NCI-H2107 treated with DMSO at 0.1 percent for 48 hours (cell line): ENCODE measurements around the gene MYL2.
A peak's percentile ranks its signal among the peaks of the same experiment; 100 is the strongest.
"Not testable (repeated sequence)": the region's sequence is repeated elsewhere in the genome, so short reads cannot be mapped to it uniquely, and the experiment has no call there.

Experiments used
- DNase-seq: peaks from one replicate; lab custom pipeline; 2025; ENCODE audit not compliant: unreplicated experiment; lab: John Stamatoyannopoulos, UW

The MYL2 gene

DNA sequence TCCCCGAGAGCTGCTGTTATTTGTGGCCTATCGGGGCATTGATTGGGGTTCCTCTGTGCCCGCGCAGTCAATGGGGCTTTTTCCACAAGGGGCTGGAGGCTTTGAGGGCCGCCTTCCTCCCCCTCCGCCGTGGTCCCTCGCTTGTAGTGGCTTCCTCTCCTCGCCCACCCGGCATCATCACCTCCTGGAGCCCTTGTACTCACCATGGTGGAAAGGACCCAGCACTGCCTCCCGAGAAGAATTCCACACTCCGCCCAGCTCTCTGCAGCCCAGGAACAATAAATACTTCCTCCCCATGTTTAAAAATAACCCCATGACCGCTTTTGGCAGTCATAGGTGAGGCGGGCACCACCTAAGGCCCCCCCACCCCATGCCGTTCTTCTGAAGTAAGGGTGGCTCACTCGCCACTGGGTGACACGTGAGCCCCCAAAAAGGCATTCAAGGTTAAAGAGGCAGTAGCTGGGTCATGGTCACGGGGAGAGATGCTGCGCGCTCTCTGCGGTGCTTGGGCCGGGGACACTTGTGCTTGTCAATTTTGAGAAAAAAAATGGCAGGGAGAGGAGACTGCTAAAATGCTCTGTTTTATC is at the start of gene MYL2:
Gene MYL2, minus strand, starts transcription at position 256 of the 587 bp plus-strand sequence. Its CDS starts 50 bp downstream, at position 206.
- no peak for DNase-seq

- DNase-seq: no peak
Measured at GRCh38 chr12:110966081-110966760, 45.8 kb upstream of the MYL2 start.

- DNase-seq: no peak
Measured at GRCh38 chr12:110965574-110965973, 45.2 kb upstream of the MYL2 start.

GRCh38 chr12:110960795-110961194 is 40.4 kb upstream of the MYL2 start:
- DNase-seq: no peak

- DNase-seq: no peak
Measured at GRCh38 chr12:110957652-110958051, 37.3 kb upstream of the MYL2 start.

DNA sequence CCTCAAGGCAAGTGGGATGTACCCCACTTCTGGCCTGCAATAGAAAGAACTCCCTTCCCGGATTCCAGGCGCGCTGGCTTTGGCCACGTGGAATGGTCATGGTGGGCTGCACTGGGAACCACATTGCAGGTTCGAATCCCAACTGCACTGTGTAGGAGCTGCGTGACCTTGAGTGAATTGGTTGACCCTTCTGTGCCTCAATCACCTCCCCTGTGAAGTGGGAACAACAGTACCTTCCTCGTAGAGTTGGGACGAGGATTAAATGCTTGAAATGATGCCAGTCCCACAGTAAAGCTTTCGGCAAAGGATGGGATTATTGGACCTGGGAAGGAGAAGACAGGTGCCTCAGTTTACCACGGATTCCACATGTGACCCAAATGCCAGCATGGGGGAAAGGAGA is 36.8 kb upstream of the MYL2 start:
- DNase-seq: no peak

- not testable (repeated sequence) for DNase-seq
Measured at GRCh38 chr12:110950867-110951266, 30.5 kb upstream of the MYL2 start.

DNA sequence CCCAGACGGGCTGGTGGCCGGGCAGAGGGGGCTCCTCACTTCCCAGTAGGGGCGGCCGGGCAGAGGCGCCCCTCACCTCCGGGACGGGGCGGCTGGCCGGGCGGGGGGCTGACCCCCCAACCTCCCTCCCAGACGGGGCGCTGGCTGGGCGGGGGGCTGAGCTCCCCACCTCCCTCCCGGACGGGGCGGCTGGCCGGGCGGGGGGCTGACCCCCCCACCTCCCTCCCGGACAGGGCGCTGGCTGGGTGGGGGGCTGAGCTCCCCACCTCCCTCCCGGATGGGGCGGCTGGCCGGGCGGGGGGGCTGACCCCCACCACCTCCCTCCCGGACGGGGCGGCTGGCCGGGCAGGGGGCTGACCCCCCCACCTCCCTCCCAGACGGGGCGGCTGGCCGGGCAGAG is 30.1 kb upstream of the MYL2 start:
- DNase-seq: not testable (repeated sequence)

GRCh38 chr12:110948041-110948440 is 27.7 kb upstream of the MYL2 start:
- no peak for DNase-seq

DNA sequence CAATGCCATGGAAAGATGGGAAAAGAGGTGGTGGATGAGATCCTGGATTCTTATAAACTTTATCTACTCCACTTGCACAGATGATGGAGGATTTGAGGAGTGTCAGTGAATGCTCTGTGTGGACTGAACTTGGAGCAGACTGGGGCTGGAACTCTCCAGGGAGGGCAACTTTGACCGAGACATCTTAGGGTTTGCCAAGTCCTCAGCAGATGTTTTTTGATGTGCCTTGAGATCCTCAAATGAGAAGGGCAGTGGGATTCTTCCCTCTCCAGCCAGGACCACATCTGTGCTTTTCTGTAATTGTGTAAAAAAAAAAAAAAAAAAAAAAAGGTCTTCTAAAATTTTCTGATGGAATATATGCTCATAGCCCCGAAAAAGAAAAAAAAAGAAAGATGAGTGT is 23.0 kb upstream of the MYL2 start:
- DNase-seq: no peak

DNA sequence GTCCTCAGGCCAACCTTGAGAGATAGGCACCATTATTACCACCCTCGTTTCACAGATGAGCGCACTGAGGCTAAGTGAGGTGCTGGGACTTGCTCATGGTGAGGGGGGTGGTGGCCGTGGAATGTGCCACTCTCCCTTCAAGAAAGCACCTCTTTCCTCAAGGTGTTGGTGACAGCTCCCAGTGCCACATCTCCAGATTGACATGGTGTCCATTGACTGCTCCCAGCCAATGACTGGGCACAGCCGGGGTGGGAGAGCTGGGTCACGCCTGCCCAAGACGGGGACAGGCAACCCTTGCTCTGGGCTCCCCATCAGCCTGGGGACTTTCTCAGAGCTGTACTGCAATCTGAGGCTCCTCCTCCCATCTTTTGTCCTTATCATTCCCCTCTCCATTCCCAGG is 21.0 kb upstream of the MYL2 start:
- DNase-seq: no peak

- no peak for DNase-seq
Measured at GRCh38 chr12:110940933-110941332, 20.6 kb upstream of the MYL2 start.

GRCh38 chr12:110940296-110940695 is 19.9 kb upstream of the MYL2 start:
- no peak for DNase-seq

- DNase-seq: peak; percentile 30
Measured at GRCh38 chr12:110937104-110937641, 16.8 kb upstream of the MYL2 start.

- no peak for DNase-seq
Measured at GRCh38 chr12:110936367-110937103, 16.2 kb upstream of the MYL2 start.

GRCh38 chr12:110935588-110935987 is 15.2 kb upstream of the MYL2 start:
- DNase-seq: no peak

- DNase-seq: no peak
Measured at GRCh38 chr12:110934093-110934852, 13.9 kb upstream of the MYL2 start.

DNA sequence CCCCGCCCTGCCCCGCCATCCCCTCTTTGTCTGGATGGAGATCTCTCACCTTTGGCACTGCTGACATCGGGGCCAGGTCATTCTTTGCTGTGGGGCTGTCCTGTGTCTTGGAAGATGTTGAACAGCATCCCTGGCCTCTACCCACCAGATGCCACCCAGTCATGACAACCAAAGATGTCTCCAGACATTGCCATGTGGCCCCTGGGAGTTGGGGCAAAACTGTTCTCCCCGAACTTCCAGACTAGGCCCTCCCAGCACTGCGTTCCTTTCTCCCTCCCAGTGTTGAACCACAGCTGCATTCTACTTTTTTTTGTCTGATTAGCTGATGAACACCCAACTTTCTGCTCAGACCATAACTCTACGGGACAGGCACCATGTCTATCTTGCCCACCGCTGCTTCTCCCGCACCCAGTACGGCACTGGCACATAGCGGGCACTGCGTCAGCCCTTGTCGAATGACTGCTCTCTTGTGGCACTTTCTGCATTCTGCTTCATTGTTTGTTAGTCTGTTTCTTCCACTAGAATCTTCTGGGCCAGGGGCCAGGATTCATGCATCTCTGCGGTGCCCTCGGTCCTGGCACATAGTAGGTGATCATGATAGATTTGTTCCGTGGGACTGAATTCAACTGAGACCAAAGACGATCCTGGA is 13.1 kb upstream of the MYL2 start:
- no peak for DNase-seq

DNA sequence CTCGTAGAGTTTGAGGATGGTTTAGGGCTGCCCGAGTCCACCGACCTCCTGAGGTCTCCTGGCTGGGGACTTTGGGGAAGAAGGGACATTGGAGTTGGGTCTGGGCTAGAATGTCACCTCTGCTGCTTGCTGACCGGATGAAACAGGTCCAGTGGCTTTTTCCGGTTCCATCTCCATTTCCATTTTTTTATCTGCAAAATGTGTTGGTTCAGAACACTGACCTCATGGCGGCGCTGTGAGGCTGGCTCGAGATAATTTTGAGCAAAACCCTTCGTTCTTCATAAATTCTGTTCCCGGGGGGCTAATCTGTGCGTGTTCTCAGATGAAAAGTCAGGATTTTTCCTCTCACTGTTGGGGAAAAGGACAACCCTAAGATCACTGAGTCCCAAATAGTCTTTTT is 11.7 kb upstream of the MYL2 start:
- DNase-seq: no peak

GRCh38 chr12:110931315-110931728 is 10.9 kb upstream of the MYL2 start:
- DNase-seq: no peak
